Brain microvascular endothelial cell (primary cell): ENCODE results near the gene LRRC56.
"Not testable (repeated sequence)": the region's sequence is repeated elsewhere in the genome, so short reads cannot be mapped to it uniquely, and the experiment has no call there.

Source experiments
- DNase-seq: peaks from one replicate; pipeline ENCODE4 v3.0.0-alpha.2; 2020
- H3K27ac ChIP-seq: fragments of 250-450 bp; sonication (Bioruptor Pico); 2 replicates; pipeline ENCODE4 v1.5.1; 2020; ENCODE audit warnings: mild to moderate bottlenecking, moderate library complexity
- H3K27me3 ChIP-seq: fragments of 250-450 bp; sonication (Bioruptor Pico); replicated peaks from 2 replicates; pipeline ENCODE4 v1.5.1; 2020; ENCODE audit warnings: mild to moderate bottlenecking
- H3K36me3 ChIP-seq: fragments of 250-450 bp; sonication (Bioruptor Pico); replicated peaks from 2 replicates; pipeline ENCODE4 v1.5.1; 2020; ENCODE audit warnings: mild to moderate bottlenecking
- H3K4me3 ChIP-seq: 2 replicates; pipeline ENCODE4 v1.5.1; 2011; ENCODE audit warnings: low read depth, mild to moderate bottlenecking, control low read depth, low read length, moderate library complexity
- CTCF ChIP-seq: IDR thresholded peaks from 2 replicates; pipeline ENCODE4 v1.5.1; 2011; ENCODE audit warnings: low read depth, mild to moderate bottlenecking, moderate library complexity, low read length, control low read depth, inconsistent platforms; ENCODE audit errors: missing control alignments
- in situ Hi-C: cut with HindIII; loops from 2 replicates; pipeline ENCODE4 v1.10.0; 2017; ENCODE audit warnings: low sequenced_read_pairs, low pct_ligation_motif_present

Gene LRRC56

GRCh38 chr11:567629-568292 is 30.4 kb downstream of the LRRC56 start:
- in situ Hi-C loops, result no loop called here
- no peak for DNase-seq
- no peak for TF ChIP-seq CTCF
- Histone ChIP-seq H3K27me3 (no peaks in the 10 kb centered on the region), H3K27ac (no peak overlapping the region), H3K4me3 (peak overlapping the region; percentile 53), H3K36me3 (no peaks in the 10 kb centered on the region)

- DNase-seq, result peak; percentile 77
- Histone ChIP-seq H3K27me3 (no peaks in the 10 kb centered on the region), H3K4me3 (peak overlapping the region; percentile 53), H3K27ac (no peak overlapping the region), H3K36me3 (no peaks in the 10 kb centered on the region)
- no peak for TF ChIP-seq CTCF
- in situ Hi-C loops, result no loop called here
Measured at GRCh38 chr11:568306-569157, 31.2 kb downstream of the LRRC56 start.

GRCh38 chr11:569158-569885 is 32.0 kb downstream of the LRRC56 start:
- in situ Hi-C loops, result no loop called here
- H3K36me3 ChIP-seq, result no peaks in the 10 kb centered on the region
- H3K27me3 ChIP-seq, result no peaks in the 10 kb centered on the region
- no peak for TF ChIP-seq CTCF
- no peak for DNase-seq
- peak overlapping the region; percentile 47 for H3K4me3 ChIP-seq
- H3K27ac ChIP-seq, result no peak overlapping the region

GRCh38 chr11:571802-572185 is 34.5 kb downstream of the LRRC56 start:
- no peak overlapping the region for H3K27ac ChIP-seq

GRCh38 chr11:573146-573759 is 35.9 kb downstream of the LRRC56 start:
- in situ Hi-C loops, result no loop called here
- H3K4me3 ChIP-seq, result no peak overlapping the region

More at GRCh38 chr11:571802-572185, 34.5 kb downstream of the LRRC56 start:
- H3K4me3 ChIP-seq, result no peak overlapping the region
- no peak for TF ChIP-seq CTCF
- no peaks in the 10 kb centered on the region for H3K36me3 ChIP-seq
- in situ Hi-C loops, result no loop called here
- no peak for DNase-seq
- H3K27me3 ChIP-seq, result peaks cover 8% of the 10 kb centered on the region

GRCh38 chr11:574031-574570 is 36.8 kb downstream of the LRRC56 start:
- in situ Hi-C loops, H3K4me3 ChIP-seq, H3K36me3 ChIP-seq, DNase-seq, H3K27me3 ChIP-seq, H3K27ac ChIP-seq: not testable (repeated sequence)

More at GRCh38 chr11:573146-573759, 35.9 kb downstream of the LRRC56 start:
- no peak overlapping the region for H3K27ac ChIP-seq
- no peak for TF ChIP-seq CTCF
- DNase-seq, result no peak
- H3K36me3 ChIP-seq, result no peaks in the 10 kb centered on the region
- H3K27me3 ChIP-seq, result peaks cover 8% of the 10 kb centered on the region
